ENCODE data around the gene BMX. TPM values are rescaled to one million over a fixed set of nuclear protein-coding genes. Genes with fewer than 3 reads are reported as not detected.

The BMX gene
- total RNA-seq, 1 donor from 2014 or later: not detected

GRCh38 chrX:15605226-15605625, 104.6 kb downstream of the BMX start:
- H3K36me3 ChIP-seq (ENCODE audit: control insufficient read depth, insufficient read depth, low read length): no peaks in the 10 kb centered on the region
- no peak overlapping the region for H3K4me3 ChIP-seq (ENCODE audit: low read depth, low read length)
- no peak for TF ChIP-seq CTCF (IDR thresholded peaks at IDR 0.05; ENCODE audit: insufficient read depth, low read length, poor library complexity, severe bottlenecking)
- no peak for DNase-seq (ENCODE audit: low read depth)
- H3K27me3 ChIP-seq (ENCODE audit: control insufficient read depth, insufficient read depth, low read length): no peaks in the 10 kb centered on the region

Other genes with a start within 250 kb of the BMX start
- 0.25 and 3.6 TPM in 2 replicates for gene ASB9, start 230.7 kb upstream of the BMX start, total RNA-seq
- gene ASB11, start 185.2 kb upstream of the BMX start, total RNA-seq: not detected in 2 replicates
- 15.5 and 18.6 TPM in 2 replicates for gene PIGA, start 165.3 kb upstream of the BMX start, total RNA-seq
- not detected in 2 replicates for gene VEGFD, start 116.4 kb upstream of the BMX start, total RNA-seq
- gene PIR, start 7.5 kb upstream of the BMX start, total RNA-seq: 1.4 and 4.9 TPM in 2 replicates
- 0.14 TPM in 1 of 2 replicates, not detected in the other for gene ACE2, start 100.2 kb downstream of the BMX start, total RNA-seq
- gene CLTRN, start 164.0 kb downstream of the BMX start, total RNA-seq: 0.50 and 2.0 TPM in 2 replicates
- gene CA5B, start 237.5 kb downstream of the BMX start, total RNA-seq: 6.1 and 8.4 TPM in 2 replicates